K562 (cell line): ENCODE results near the gene LAMB1.

ENCODE experiments used
- CBX5 ChIP-seq: IDR thresholded peaks from 2 replicates; pipeline ENCODE4 v1.6.1; 2014; ENCODE audit warnings: low read depth, borderline replicate concordance
- EWSR1 ChIP-seq: fragments of 450-650 bp; IDR thresholded peaks from 2 replicates; pipeline ENCODE4 v1.6.1; 2018; ENCODE audit warnings: borderline replicate concordance, mild to moderate bottlenecking, low read depth, moderate library complexity; ENCODE audit not compliant: partially characterized antibody
- GTF2F1 ChIP-seq: IDR thresholded peaks from 2 replicates; pipeline ENCODE4 v1.6.1; 2011; ENCODE audit warnings: low read depth, low read length, improper control_type of control experiment
- IRF2 ChIP-seq: sonication (generic); formaldehyde crosslinking; IDR thresholded peaks from 2 replicates; pipeline ENCODE4 v1.8.1; 2022; ENCODE audit warnings: mild to moderate bottlenecking, missing genetic modification reagents
- PHF21A ChIP-seq: fragments of 450-650 bp; IDR thresholded peaks from 2 replicates; pipeline ENCODE4 v1.6.1; 2017; ENCODE audit warnings: low read depth, borderline replicate concordance
- SNIP1 ChIP-seq: fragments of 450-650 bp; IDR thresholded peaks from 2 replicates; pipeline ENCODE4 v1.7.1; 2017; ENCODE audit warnings: low read depth, mild to moderate bottlenecking
- SREBF2 ChIP-seq: sonication (generic); formaldehyde crosslinking; IDR thresholded peaks from 2 replicates; pipeline ENCODE4 v1.4.0; 2020; ENCODE audit warnings: mild to moderate bottlenecking, missing genetic modification reagents
- ZNF12 ChIP-seq: sonication (generic); formaldehyde crosslinking; IDR thresholded peaks from 2 replicates; pipeline ENCODE4 v1.4.0; 2020; ENCODE audit warnings: mild to moderate bottlenecking, missing genetic modification reagents
- ZNF24 ChIP-seq: fragments of 450-650 bp; IDR thresholded peaks from 2 replicates; pipeline ENCODE4 v1.6.1; 2016
- ZNF253 ChIP-seq: fragments of 250-450 bp; sonication (Bioruptor Pico); conservative IDR thresholded peaks from 2 replicates; pipeline ENCODE4 v1.6.1; 2021; ENCODE audit warnings: mild to moderate bottlenecking
- TF ChIP-seq, protein P1 (sequence below), 3 experiments: IDR thresholded peaks in 2 of 3; conservative IDR thresholded peaks in 1 of 3; 2 replicates each; pipeline ENCODE4 v1.5.1; 2011 to 2012; ENCODE audit warnings: low read length in 3 of 3, mild to moderate bottlenecking in 3 of 3, control low read depth in 2 of 3, improper control_type of control experiment in 1 of 3, inconsistent platforms in 1 of 3, low read depth in 1 of 3, mixed read lengths in 1 of 3, moderate library complexity in 1 of 3; ENCODE audit not compliant: insufficient read depth in 2 of 3
- TF ChIP-seq, protein P2 (sequence below): IDR thresholded peaks from 3 replicates; pipeline ENCODE4 v1.6.1; 2011; ENCODE audit warnings: borderline replicate concordance, mild to moderate bottlenecking, moderate library complexity; ENCODE audit not compliant: insufficient read length; ENCODE audit errors: extremely low read depth
- TF ChIP-seq, protein P3 (sequence below): sonication (generic); formaldehyde crosslinking; IDR thresholded peaks from 2 replicates; pipeline ENCODE4 v1.8.0; 2022; ENCODE audit warnings: mild to moderate bottlenecking, missing genetic modification reagents, borderline replicate concordance
- TF ChIP-seq, protein P4 (sequence below), 2 experiments: fragments of 450-650 bp in 1 of 2; sonication (generic) in 1 of 2; formaldehyde crosslinking; conservative IDR thresholded peaks; 2 replicates each; pipeline versions ENCODE4 v1.4.0 to v1.8.1; 2020 to 2022; ENCODE audit warnings: mild to moderate bottlenecking in 1 of 2, missing genetic modification reagents in 1 of 2

DNA sequence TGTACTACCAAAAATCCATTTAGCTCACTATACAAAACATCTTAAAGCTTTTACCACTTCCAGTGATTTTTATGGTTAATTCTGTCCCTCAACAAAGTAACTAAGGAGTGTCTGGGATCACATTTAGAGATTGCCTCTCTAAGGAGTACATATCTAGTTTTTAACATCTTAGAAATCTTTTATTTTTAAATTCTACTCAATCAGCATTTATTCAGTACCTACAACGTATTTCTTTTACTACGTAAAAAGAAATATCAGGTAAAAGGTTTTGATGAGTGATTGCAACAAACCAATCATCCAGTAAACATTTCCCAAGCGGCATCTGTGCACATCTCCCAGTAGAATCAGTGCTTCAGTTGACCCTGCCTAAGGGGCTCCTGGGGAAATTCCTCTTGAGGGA lies 31.9 kb downstream of the LAMB1 start:
- TF ChIP-seq, protein P1, sequence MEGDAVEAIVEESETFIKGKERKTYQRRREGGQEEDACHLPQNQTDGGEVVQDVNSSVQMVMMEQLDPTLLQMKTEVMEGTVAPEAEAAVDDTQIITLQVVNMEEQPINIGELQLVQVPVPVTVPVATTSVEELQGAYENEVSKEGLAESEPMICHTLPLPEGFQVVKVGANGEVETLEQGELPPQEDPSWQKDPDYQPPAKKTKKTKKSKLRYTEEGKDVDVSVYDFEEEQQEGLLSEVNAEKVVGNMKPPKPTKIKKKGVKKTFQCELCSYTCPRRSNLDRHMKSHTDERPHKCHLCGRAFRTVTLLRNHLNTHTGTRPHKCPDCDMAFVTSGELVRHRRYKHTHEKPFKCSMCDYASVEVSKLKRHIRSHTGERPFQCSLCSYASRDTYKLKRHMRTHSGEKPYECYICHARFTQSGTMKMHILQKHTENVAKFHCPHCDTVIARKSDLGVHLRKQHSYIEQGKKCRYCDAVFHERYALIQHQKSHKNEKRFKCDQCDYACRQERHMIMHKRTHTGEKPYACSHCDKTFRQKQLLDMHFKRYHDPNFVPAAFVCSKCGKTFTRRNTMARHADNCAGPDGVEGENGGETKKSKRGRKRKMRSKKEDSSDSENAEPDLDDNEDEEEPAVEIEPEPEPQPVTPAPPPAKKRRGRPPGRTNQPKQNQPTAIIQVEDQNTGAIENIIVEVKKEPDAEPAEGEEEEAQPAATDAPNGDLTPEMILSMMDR (IDR thresholded peaks at IDR 0.05 in 2 of 3, conservative IDR thresholded peaks at IDR 0.05 in 1 of 3; ENCODE audit: insufficient read depth in 2 of 3, low read depth in 1 of 3, low read length in 3 of 3) = no peak
- TF ChIP-seq ZNF12 (CRISPR knock-in tag) (no peak), SNIP1 (no peak), SREBF2 (CRISPR knock-in tag) (no peak), ZNF24 (no peak), IRF2 (CRISPR knock-in tag) (no peak), ZNF253 (CRISPR knock-in tag) (no peak), CBX5 (no peak), PHF21A (no peak), GTF2F1 (no peak), EWSR1 (no peak)
- TF ChIP-seq, protein P2, sequence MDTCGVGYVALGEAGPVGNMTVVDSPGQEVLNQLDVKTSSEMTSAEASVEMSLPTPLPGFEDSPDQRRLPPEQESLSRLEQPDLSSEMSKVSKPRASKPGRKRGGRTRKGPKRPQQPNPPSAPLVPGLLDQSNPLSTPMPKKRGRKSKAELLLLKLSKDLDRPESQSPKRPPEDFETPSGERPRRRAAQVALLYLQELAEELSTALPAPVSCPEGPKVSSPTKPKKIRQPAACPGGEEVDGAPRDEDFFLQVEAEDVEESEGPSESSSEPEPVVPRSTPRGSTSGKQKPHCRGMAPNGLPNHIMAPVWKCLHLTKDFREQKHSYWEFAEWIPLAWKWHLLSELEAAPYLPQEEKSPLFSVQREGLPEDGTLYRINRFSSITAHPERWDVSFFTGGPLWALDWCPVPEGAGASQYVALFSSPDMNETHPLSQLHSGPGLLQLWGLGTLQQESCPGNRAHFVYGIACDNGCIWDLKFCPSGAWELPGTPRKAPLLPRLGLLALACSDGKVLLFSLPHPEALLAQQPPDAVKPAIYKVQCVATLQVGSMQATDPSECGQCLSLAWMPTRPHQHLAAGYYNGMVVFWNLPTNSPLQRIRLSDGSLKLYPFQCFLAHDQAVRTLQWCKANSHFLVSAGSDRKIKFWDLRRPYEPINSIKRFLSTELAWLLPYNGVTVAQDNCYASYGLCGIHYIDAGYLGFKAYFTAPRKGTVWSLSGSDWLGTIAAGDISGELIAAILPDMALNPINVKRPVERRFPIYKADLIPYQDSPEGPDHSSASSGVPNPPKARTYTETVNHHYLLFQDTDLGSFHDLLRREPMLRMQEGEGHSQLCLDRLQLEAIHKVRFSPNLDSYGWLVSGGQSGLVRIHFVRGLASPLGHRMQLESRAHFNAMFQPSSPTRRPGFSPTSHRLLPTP = no peak
- TF ChIP-seq, protein P3, sequence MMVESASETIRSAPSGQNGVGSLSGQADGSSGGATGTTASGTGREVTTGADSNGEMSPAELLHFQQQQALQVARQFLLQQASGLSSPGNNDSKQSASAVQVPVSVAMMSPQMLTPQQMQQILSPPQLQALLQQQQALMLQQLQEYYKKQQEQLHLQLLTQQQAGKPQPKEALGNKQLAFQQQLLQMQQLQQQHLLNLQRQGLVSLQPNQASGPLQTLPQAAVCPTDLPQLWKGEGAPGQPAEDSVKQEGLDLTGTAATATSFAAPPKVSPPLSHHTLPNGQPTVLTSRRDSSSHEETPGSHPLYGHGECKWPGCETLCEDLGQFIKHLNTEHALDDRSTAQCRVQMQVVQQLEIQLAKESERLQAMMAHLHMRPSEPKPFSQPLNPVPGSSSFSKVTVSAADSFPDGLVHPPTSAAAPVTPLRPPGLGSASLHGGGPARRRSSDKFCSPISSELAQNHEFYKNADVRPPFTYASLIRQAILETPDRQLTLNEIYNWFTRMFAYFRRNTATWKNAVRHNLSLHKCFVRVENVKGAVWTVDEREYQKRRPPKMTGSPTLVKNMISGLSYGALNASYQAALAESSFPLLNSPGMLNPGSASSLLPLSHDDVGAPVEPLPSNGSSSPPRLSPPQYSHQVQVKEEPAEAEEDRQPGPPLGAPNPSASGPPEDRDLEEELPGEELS (CRISPR knock-in tag) = no peak
- TF ChIP-seq, protein P4, sequence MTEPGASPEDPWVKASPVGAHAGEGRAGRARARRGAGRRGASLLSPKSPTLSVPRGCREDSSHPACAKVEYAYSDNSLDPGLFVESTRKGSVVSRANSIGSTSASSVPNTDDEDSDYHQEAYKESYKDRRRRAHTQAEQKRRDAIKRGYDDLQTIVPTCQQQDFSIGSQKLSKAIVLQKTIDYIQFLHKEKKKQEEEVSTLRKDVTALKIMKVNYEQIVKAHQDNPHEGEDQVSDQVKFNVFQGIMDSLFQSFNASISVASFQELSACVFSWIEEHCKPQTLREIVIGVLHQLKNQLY (CRISPR knock-in tag; conservative IDR thresholded peaks at IDR 0.05) = no peak
